ENCODE data around the gene ETS2.
A peak's percentile ranks its signal among the peaks of the same experiment; 100 is the strongest.

The ETS2 gene

GRCh38 chr21:38804789-38805327 lies 871 bp upstream of the ETS2 start:
- H3K36me3 Mint-ChIP-seq (ENCODE audit: low read depth): peaks cover 3% of the 10 kb centered on the region
- H3K27me3 Mint-ChIP-seq (ENCODE audit: low read depth): peaks cover 12% of the 10 kb centered on the region
- H3K9me3 Mint-ChIP-seq: no peaks in the 10 kb centered on the region
- peak overlapping the region; percentile 87 to 91 (median 88) for H3K4me3 Mint-ChIP-seq
- TF ChIP-seq CTCF (IDR thresholded peaks at IDR 0.05; ENCODE audit: unreplicated experiment in 3 of 3): peak; percentile 35 to 60 (median 50)
- peak overlapping the region in 2 of 3 experiments; percentile 63 to 83 for H3K27ac Mint-ChIP-seq
- peaks cover 42% of the 10 kb centered on the region for H3K4me1 Mint-ChIP-seq

GRCh38 chr21:38806153-38806941 lies 618 bp downstream of the ETS2 start:
- Mint-ChIP-seq H3K36me3 (ENCODE audit: low read depth) (peaks cover 14% of the 10 kb centered on the region), H3K27ac (peak overlapping the region; percentile 55 to 88 (median 80)), H3K4me1 (peaks cover 48% of the 10 kb centered on the region), H3K9me3 (no peaks in the 10 kb centered on the region), H3K4me3 (peak overlapping the region; percentile 88 to 99 (median 90)), H3K27me3 (ENCODE audit: low read depth) (peaks cover 12% of the 10 kb centered on the region)
- TF ChIP-seq CTCF (IDR thresholded peaks at IDR 0.05; ENCODE audit: unreplicated experiment in 3 of 3): peak in 1 of 3 experiments; percentile 24

- Mint-ChIP-seq H3K9me3 (no peaks in the 10 kb centered on the region), H3K4me1 (peaks cover 51% of the 10 kb centered on the region), H3K4me3 (peak overlapping the region; percentile 88 to 99 (median 90)), H3K27me3 (ENCODE audit: low read depth) (peaks cover 12% of the 10 kb centered on the region), H3K27ac (peak overlapping the region; percentile 55 to 88 (median 80)), H3K36me3 (ENCODE audit: low read depth) (peaks cover 20% of the 10 kb centered on the region)
- TF ChIP-seq CTCF (IDR thresholded peaks at IDR 0.05; ENCODE audit: unreplicated experiment in 3 of 3): no peak
Measured at GRCh38 chr21:38806942-38807284, 1.2 kb downstream of the ETS2 start.

GRCh38 chr21:38807441-38807871 lies 1.7 kb downstream of the ETS2 start:
- Mint-ChIP-seq H3K4me3 (peak overlapping the region; percentile 88 to 99 (median 90)), H3K9me3 (no peaks in the 10 kb centered on the region), H3K36me3 (ENCODE audit: low read depth) (peaks cover 23% of the 10 kb centered on the region), H3K27me3 (ENCODE audit: low read depth) (peaks cover 12% of the 10 kb centered on the region), H3K27ac (peak overlapping the region; percentile 80 to 88 (median 82)), H3K4me1 (peaks cover 50% of the 10 kb centered on the region)
- no peak for TF ChIP-seq CTCF (IDR thresholded peaks at IDR 0.05; ENCODE audit: unreplicated experiment in 3 of 3)

GRCh38 chr21:38807986-38808385 lies 2.3 kb downstream of the ETS2 start:
- Mint-ChIP-seq H3K4me1 (peaks cover 44% of the 10 kb centered on the region), H3K9me3 (no peaks in the 10 kb centered on the region), H3K27ac (peak overlapping the region; percentile 80 to 88 (median 82)), H3K4me3 (peak overlapping the region; percentile 88 to 99 (median 90)), H3K27me3 (ENCODE audit: low read depth) (peaks cover 12% of the 10 kb centered on the region), H3K36me3 (ENCODE audit: low read depth) (peaks cover 25% of the 10 kb centered on the region)
- no peak for TF ChIP-seq CTCF (IDR thresholded peaks at IDR 0.05; ENCODE audit: unreplicated experiment in 3 of 3)
